HG03103 (cell line): Measurements from ENCODE around the gene ARHGAP6.

Source experiments
- ATAC-seq: cut with Tn5 transposase; IDR thresholded peaks from one replicate; pipeline ENCODE4 v1.9.1; 2021; ENCODE audit warnings: low read depth; ENCODE audit not compliant: unreplicated experiment

Gene ARHGAP6

DNA sequence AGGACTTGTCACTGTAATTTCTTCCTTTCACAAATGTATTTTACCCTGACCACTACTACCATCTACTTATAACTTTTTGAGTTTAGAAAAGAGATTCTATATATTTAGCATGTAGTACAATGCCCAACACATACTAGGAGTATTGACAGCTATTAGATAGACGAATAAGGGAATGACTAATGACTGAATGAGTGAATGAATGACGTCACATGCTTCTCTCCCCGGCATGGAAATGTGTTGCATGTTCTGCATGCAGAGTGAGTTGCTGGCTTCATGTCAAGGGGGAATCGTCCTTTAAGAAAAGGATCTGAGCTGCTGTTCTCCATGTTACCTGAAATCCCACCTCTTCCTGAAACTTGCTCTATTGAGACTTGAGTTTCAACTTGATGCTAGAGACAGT is 459.9 kb downstream of the ARHGAP6 start:
- ATAC-seq = no peak

DNA sequence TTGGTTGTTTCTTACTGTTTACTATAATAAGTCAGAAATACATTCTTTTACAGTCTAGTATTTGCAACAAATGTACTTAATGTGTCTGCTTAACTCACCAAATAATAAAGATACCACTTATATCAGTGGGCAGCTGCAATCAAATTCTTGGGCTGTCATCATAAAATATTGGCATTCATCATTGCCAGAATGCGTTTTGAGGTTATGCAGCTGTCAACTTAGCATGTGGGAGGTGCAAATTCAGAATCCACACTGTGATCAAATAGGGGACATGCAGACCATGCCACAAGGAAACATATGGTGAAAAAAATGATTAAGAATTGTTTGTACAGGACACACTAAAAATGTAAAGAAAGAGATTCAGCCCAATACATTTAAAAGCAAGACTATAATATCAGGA is 468.0 kb downstream of the ARHGAP6 start:
- no peak for ATAC-seq

DNA sequence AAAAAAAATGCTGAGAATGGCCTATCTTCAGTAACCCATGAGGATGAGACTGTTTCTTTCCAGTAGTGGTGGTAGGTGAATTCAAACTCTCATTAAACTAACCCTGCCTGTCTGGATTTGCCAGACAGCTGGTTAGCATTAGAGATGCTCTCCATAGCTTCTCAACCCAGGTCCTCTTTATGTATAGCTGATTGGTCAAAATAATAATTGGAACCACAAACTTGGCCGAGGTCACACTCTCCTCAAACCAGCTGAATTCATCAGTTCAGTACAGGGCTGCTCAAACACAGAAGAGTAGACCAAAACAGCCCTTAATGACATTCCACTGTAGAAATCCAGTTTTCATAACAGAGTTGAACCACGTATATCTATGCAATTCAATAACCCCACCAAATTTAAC is 469.2 kb downstream of the ARHGAP6 start:
- ATAC-seq = no peak

DNA sequence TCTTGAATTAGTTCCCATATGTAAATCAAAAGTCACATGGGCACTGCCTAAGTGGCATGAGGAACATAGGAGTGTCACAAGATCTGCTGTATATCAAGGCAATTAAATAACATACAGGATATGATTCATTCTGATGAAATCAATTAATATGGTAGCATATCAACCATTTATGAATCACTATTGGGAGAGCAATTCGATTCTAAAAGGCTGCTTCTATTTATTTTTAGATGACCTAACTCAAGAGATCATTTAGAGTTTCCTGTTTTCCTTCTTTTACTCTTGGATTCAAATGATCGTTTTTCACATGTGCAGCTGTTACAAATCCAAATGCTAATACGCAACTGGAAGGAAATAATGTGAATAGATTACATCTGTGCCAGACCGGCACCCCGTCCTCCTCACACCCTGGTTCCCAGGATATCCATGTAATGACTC is 472.7 kb downstream of the ARHGAP6 start:
- no peak for ATAC-seq

DNA sequence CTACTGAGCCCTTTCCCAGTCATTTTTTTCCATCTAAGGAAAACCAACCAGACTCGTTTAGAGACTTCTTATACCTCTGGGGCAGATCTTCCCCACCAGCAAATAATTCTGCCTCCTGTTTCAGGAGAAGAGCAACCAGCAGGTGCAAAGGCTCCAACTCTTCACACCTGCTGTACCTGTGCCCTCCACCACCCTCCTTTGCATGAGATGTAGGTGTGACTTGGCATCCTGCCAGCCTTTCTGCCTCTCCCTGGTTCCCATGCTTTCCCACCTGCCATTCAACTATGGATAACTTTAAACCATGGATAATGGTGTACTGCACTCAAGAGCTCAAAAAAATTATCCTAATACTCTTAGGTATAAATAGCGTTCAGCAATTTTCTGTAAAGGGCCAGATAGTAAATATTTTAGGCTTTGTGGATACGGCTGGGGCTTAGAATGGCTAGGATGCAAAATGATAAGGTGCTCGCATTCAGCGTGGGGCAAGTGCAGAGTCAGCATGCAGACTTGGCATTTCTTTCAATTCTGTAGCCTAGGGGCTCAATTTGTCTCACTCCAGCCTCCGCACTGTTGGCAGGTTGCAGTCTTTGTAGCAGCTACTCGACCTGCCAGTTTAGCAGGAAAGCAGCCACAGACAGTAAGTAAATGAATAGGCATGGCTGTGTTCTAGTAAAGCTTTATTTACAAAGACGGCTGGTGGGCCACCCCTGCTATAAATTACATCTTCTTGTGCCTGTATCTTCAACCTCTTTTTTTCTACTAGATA is 474.8 kb downstream of the ARHGAP6 start:
- ATAC-seq = no peak

DNA sequence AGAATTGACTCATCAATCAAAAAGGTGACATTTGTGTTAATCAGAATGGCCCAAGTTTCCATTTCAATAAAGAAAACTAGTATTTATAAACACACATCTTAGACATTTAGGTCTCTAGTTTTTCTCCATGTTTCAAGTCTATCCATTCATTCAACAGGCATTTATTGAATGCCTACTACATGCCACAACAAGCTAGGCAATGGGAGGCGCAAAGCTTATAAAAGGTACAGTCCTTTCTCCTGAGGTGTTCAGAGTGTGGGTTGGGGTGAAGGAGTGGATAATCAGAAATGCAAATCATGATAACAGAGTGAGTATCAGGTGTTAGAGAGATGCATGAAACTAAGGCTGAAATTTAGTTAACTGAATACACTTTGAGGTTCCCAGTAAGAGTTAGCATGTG is 476.6 kb downstream of the ARHGAP6 start:
- ATAC-seq = no peak

DNA sequence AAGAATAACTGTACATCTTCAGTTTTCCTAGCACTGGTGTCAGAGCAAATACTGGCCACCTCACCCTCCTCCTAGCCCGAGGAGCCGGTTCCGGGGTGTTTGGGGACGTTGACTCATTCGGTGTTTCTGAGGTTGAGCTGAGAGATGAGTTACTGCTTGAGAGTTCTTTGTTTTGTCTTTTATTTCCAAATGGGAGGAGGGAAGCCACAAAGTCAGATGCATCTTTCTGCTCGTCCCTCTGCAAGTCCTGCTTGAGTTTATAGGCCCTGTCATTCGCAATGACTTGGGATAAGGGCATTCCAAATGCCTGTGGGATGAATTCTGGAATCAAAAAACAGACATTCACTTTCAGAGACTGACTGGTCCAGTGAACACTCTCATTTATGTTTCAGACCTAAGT is 477.1 kb downstream of the ARHGAP6 start:
- no peak for ATAC-seq

DNA sequence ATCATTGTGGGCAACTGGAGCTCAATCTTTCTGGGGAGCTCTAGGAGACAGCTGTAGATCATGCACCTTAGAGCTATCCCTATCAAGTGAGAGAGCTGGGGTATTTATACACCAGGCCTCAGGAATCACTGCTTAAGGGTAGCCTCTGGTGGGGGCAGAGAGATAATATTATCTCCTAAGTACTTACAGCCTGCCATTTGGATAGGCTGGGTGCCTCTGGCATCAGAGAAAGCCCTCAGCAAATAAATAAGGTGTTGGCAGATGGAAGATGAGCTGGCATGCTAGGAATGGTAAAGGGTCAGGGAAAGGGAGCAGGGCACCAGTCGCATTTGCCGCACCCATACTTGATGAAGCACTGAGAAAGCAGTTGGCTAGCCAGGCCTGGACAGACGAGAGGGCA is 478.7 kb downstream of the ARHGAP6 start:
- ATAC-seq = no peak

DNA sequence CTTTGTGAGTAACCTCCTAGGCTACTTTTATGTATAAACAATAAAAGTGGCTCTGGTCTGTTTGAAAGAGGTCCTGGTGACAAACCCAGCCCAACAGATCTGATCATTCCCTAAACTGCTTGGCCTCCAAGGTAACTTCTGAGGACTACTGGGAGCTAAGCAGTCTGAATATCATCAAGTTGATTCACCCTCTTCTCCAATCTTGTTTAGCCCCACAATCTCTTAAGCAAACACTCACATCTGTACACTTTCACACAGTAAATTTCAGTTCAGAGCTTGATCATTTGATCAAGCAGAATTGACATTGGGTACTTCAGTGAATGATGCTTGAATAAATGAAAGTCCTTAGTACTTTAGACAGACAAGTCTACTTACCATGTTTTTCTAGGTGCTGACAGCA is 479.9 kb downstream of the ARHGAP6 start:
- no peak for ATAC-seq

DNA sequence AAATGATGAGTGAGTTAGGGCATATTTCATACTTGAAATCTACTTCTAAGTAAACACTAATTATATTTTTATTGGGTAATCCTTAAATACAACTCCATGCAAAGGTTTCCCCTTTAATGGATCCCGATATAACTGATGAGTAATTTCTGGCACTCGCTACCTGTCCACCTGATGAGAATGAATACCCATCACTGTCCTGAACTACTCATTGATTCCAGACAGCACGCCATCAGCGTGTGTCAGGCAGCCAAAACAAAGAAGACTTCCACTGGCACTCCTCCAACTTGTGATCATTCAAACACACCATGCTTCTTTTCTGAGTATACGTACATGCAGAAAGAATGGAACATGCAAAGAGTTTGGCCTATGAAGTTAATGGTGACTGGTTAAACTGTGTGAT is 485.1 kb downstream of the ARHGAP6 start:
- no peak for ATAC-seq

DNA sequence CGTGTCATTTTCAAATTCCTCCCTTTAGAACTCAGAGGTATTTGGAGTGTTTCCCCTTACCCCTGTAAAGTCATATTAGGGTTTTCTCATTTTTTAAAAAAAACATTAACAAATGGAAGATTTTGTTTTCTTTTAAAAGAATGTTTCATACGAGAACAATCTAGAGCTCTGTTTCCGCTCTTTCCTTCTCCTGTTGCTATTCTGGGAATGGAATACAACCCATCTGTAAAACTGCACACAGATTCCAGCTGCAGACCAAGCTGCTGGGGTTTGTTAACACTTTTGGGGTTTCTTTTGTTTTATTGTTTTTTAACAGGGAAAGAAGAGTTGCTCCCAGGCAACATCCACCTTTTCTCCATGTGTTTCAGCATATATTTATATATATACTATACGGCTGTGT is 493.3 kb downstream of the ARHGAP6 start:
- no peak for ATAC-seq

DNA sequence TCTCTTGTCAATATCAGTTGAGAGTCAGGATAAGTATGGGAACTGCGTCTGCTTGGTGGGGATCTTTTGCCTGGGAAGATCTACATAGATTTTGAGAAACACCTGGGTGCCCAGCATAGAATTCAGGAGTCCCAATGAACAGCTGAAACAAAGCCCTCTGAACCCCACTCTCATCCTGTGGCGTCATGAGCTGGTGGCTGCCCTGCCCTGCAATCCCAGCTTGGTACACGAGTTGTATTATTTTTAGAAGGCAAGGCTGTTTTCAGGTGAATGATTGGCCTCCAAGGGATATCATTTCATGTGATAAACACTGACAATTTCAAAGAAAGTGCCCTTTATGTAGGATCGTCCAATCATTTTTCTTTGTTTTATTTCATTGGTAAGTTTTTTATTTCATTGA is 493.8 kb downstream of the ARHGAP6 start:
- ATAC-seq = no peak

DNA sequence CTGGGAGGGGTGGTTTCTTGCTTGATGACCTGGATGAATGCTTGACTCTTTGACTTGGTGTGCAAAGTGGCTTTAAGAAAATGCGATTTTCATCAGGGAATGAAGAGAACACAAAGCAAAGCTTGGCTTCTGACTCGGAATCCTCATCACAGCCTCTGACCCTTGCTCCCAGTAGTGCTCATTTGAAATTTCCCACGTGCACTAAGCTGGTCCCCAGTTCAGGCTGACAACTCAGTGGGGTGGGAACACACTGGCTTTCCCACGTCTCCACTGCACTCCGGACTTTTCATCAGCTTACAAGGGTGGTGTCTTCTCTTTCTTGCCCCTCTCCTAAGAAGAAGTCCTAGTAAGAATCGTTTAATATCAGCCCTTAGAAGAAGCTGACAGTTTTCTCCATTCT is 501.3 kb downstream of the ARHGAP6 start:
- no peak for ATAC-seq

DNA sequence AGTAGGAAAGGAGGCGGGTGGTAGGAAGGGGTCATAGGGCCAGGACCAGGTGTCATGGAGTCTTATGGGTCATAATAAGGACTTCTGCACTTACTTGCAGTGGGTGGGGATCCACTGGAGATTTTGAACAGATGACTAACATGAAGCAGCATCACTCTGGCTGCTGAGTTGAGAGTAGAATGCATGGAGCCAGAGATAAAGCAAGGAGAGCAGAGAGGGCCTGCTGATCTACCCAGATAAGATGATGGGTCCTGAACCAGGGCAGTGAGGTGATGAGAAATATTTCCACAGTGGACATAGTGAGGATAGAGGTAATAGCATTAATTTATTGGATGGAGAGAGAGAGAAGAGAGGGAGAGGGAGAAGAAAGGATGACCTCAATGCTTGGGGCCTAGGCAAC is 506.6 kb downstream of the ARHGAP6 start:
- ATAC-seq = no peak

DNA sequence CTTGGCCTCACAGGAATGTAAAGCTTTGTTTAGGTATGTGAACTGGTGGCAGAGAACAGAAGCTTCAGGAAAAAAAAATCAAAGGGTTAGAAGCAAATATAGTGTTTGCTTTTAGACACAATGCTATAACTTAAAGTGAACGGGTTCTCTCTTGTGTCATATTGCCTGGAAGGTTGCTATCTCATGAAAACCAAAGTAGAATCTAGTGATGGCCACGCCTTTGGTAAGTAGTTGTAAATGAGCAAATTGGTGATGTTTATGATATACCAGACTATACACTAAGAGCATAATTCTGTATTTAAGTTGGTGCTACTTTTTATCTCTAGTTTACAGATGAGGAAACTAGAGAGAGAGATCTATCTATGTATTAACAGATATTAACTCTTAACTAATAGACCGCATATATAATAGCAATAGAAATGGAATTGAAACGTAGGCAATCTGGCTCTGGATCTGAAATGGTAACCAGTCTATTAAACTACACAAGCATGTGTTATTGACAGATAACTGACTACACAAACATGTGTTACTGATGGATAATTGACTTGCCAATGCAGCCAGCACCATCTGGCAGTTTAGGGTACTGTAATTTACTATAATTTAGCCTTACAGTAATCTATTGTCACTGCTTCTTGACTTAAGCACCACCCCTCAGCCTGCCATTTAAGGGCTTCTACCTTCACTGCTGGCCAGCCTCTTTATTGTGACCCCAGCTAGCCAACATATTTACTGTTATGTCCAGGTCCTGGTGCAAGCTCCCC is 513.7 kb downstream of the ARHGAP6 start:
- no peak for ATAC-seq

DNA sequence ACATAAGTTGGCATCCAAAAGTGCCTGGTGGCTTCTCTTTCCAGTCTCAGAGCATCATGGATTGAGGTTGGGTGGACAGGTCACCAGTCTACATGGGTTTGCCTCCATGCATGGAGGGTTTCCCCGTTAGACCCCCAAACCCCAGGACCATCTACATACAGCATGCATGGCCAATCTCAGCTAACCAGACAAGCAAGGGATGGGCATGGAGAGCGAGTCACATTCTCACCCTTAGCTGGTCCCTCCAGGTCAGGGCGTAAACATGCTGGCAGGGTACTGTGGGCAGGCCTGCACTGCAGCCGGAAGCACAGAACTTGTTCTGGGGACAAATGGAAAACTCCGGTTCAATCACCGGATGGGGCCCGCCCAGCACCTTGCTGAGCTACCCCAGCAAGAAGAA is 517.3 kb downstream of the ARHGAP6 start:
- no peak for ATAC-seq

DNA sequence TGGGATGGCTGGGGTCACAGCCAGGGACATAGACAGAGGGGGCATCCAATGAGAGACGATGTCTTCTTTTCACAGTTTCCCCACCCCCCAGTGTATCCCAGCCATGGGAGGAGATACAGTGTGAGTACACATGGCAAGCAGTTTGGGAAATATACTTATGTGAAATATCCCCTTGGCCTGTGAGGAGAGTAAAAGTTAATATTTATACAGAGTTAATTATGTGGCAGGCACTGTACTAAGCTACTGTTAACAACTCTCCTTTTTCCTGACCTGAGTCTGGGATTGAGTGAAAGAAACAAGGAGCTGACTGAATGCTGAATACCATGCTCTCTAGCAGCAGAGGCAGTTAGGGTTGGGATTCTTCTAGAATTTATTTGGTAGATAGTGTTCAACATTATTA is 519.3 kb downstream of the ARHGAP6 start:
- ATAC-seq = no peak

DNA sequence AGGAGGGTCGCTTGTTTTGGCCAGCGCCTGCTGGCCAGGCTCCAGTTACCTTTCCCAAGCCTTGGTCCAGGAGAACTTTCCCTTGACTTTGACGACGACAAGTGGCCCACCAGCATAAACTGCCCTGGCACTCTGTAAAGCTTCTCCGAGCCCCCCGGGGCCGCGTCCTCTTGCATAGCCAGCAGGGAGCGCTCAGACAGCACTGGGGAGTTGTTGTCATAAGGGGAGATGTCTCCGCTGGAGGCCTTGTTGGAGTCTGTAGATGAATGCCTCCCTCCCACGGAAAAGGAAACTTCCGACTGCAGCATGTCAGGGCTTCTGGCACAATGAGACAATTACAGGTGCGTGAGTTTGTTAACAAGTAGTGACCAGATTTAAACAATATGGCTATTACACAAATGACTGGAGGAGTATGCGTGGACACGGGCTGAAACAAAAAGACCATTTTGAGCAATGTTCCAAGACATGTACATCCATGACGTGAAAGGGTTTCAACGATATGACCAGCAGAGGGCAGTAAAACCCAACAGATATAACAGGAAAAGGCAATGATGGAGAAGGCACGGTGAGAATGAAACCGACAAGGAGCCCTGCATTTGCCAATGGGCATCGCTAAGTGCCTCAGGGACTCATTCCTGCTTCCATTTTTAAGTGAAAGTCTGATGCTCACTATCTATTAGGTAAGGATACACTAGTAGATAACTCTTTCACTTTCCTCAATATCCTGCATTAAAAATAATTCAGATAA is 521.6 kb downstream of the ARHGAP6 start:
- ATAC-seq = peak; percentile 88

DNA sequence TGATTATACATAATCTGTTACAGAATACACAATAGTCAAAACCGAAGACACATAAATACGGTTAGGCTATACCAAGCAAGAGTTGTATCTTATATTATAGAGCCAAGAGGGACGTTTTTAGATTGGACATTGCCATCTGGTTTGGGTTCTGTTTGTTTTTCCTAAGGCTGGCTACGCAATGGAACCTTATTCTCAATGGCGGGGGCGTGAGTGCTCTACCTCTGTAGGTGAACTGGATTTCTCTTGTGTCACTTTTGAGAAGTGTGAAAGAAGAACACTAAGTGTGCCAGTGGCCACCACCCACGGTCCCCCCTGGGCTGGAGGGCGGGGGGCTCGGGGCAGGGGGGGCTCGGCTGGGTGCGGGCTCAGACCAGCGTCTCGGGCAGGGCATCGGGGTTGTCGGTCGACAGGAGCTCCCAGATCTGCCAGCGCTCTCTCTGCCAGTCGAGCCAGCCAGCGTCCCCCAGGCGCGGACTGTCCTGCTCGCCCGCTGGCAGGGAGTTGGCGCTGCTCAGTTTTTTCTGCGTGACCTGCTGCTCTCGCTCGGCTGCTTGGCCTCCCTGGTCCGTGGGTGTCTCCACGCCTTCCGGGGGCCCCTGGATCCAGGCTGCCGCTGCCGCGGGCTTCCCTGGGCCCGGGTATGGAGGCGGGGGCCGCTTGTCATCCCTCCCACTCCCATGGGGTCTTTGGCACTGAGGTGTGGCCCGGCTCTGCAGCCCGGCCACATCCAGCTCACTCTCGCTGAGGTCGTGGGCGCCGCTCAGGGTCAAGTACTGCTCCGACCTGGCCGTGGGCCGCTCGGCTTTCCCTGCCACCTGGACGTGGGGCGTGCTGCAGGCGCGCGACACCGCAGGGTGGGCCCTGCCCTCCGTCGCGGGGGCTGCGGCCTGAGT is 527.0 kb downstream of the ARHGAP6 start:
- no peak for ATAC-seq

DNA sequence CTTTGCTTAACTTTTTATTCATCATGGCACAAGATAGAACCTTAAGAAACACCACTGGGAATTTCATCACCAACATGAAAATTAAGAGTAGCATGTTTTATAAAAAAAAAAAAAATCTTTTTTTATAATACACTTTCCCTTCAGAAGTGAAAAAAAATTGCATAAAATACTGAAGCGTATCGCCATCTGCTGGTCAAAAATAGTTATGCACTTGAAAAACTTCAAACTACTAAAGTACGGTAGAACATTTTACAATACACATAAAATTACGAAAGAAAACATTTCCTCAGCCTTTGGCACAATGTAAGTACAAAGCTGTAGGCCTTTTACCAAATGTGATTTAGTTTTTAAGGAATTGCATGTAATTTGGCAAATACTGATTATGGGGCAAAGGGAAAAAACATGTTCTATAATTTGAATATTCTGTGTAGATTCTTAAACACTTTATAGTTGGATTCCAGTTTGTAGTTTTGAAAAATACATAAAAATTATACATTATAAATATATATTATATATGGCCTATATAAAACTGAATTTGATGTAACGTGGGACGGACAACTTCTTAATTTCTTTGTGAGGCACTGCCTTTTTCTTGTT is 528.1 kb downstream of the ARHGAP6 start:
- ATAC-seq = no peak
